Measurements from ENCODE around the gene OLA1.

Gene OLA1

GRCh38 chr2:174174741-174175140 is 73.6 kb downstream of the OLA1 start:
- DNase-seq, result no peak

GRCh38 chr2:174172802-174173355 is 75.5 kb downstream of the OLA1 start:
- DNase-seq, result no peak

- no peak for DNase-seq
These were observed 76.5 kb downstream of the OLA1 start for GRCh38 chr2:174171686-174172445.

- no peak for DNase-seq
These were observed 79.0 kb downstream of the OLA1 start for GRCh38 chr2:174169372-174169771.

GRCh38 chr2:174166261-174166660 is 82.1 kb downstream of the OLA1 start:
- DNase-seq, result no peak

GRCh38 chr2:174161490-174161889 is 86.8 kb downstream of the OLA1 start:
- no peak for DNase-seq

- no peak for DNase-seq
These were observed 90.3 kb downstream of the OLA1 start for GRCh38 chr2:174158003-174158402.

GRCh38 chr2:174157053-174157452 is 91.3 kb downstream of the OLA1 start:
- no peak for DNase-seq

GRCh38 chr2:174153757-174154680 is 94.3 kb downstream of the OLA1 start:
- no peak for DNase-seq

GRCh38 chr2:174149530-174149929 is 98.8 kb downstream of the OLA1 start:
- DNase-seq, result no peak

GRCh38 chr2:174148833-174149232 is 99.5 kb downstream of the OLA1 start:
- DNase-seq, result no peak

- DNase-seq, result no peak
These were observed 102.5 kb downstream of the OLA1 start for GRCh38 chr2:174145827-174146226.

- DNase-seq, result no peak
These were observed 106.0 kb downstream of the OLA1 start for GRCh38 chr2:174142290-174142689.

- no peak for DNase-seq
These were observed 110.2 kb downstream of the OLA1 start for GRCh38 chr2:174138161-174138560.

- DNase-seq, result no peak
These were observed 112.4 kb downstream of the OLA1 start for GRCh38 chr2:174135981-174136380.

- no peak for DNase-seq
These were observed 123.2 kb downstream of the OLA1 start for GRCh38 chr2:174125090-174125489.

GRCh38 chr2:174124181-174124580 is 124.2 kb downstream of the OLA1 start:
- no peak for DNase-seq

- no peak for DNase-seq
These were observed 126.1 kb downstream of the OLA1 start for GRCh38 chr2:174122185-174122584.

GRCh38 chr2:174121612-174122011 is 126.7 kb downstream of the OLA1 start:
- no peak for DNase-seq

- DNase-seq, result no peak
These were observed 127.2 kb downstream of the OLA1 start for GRCh38 chr2:174121175-174121574.

- DNase-seq, result no peak
These were observed 128.0 kb downstream of the OLA1 start for GRCh38 chr2:174120346-174120745.

GRCh38 chr2:174117951-174118930 is 130.1 kb downstream of the OLA1 start:
- DNase-seq, result no peak
